OCI-LY7 (cell line): ENCODE results near the gene CD6. TPM values are rescaled to one million over a fixed set of nuclear protein-coding genes. Genes with fewer than 3 reads are reported as not detected.

Source experiments
- BruUV-seq: library from RNA; stranded (reverse); fragments of 400-500 nt; replicated peaks from 2 replicates; lab custom pipeline; 2021; lab: Mats Ljungman, UMichigan
- CTCF ChIA-PET: fragments of 300-600 bp; sonication (Branson Sonifier 250); formaldehyde crosslinking; loops from one replicate; lab custom pipeline; 2022; ENCODE audit warnings: antibody characterized with exemption; ENCODE audit not compliant: unreplicated experiment; lab: Charles Lee
- POLR2A ChIA-PET: fragments of 300-600 bp; sonication (Branson Sonifier 250); formaldehyde crosslinking; loops from one replicate; lab custom pipeline; 2022; ENCODE audit warnings: antibody characterized with exemption; lab: Charles Lee
- DNase-seq: peaks from one replicate; pipeline ENCODE4 v3.0.0-alpha.2; 2015; ENCODE audit warnings: low spot score
- H2AFZ ChIP-seq: fragments of 200-600 bp; sonication (generic), shearing (Covaris generic); 2 replicates; pipeline ENCODE4 v1.6.1; 2014; ENCODE audit warnings: mild to moderate bottlenecking, antibody characterized with exemption, low read length, moderate library complexity
- H3K27ac ChIP-seq: fragments of 200-600 bp; sonication (generic); 2 replicates; pipeline ENCODE4 v1.5.1; 2014; ENCODE audit warnings: mixed run types, low read depth, mild to moderate bottlenecking, moderate library complexity, low read length, inconsistent platforms; ENCODE audit not compliant: poor library complexity, severe bottlenecking
- H3K36me3 ChIP-seq: fragments of 200-600 bp; sonication (generic); 2 replicates; pipeline ENCODE4 v1.6.1; 2014; ENCODE audit warnings: mild to moderate bottlenecking, antibody characterized with exemption, low read length, moderate library complexity, mixed read lengths; ENCODE audit not compliant: insufficient read depth
- H3K4me1 ChIP-seq: fragments of 200-600 bp; sonication (generic); 2 replicates; pipeline ENCODE4 v1.5.1; 2014; ENCODE audit warnings: mild to moderate bottlenecking, low read length; ENCODE audit not compliant: insufficient read depth, poor library complexity, severe bottlenecking
- H3K4me2 ChIP-seq: fragments of 200-600 bp; sonication (generic); 2 replicates; pipeline ENCODE4 v1.6.1; 2014; ENCODE audit warnings: mild to moderate bottlenecking, low read length
- H3K4me3 ChIP-seq: fragments of 200-600 bp; sonication (generic); 2 replicates; pipeline ENCODE4 v1.5.1; 2014; ENCODE audit warnings: mild to moderate bottlenecking, low read depth, low read length; ENCODE audit not compliant: poor library complexity, severe bottlenecking
- H3K79me2 ChIP-seq: fragments of 200-600 bp; sonication (generic); 2 replicates; pipeline ENCODE4 v1.6.1; 2016; ENCODE audit warnings: low read depth, mild to moderate bottlenecking, low read length, moderate library complexity, mixed read lengths; ENCODE audit not compliant: insufficient read depth
- H3K9me2 ChIP-seq: fragments of 200-600 bp; sonication (generic); 2 replicates; pipeline ENCODE4 v1.6.1; 2016; ENCODE audit warnings: mild to moderate bottlenecking, low read length, mixed read lengths; ENCODE audit not compliant: insufficient read depth
- H3K9me3 ChIP-seq: fragments of 200-600 bp; sonication (generic); 2 replicates; pipeline ENCODE4 v1.6.1; 2014; ENCODE audit warnings: mild to moderate bottlenecking, mixed run types, low read length, mixed read lengths
- H4K20me1 ChIP-seq: fragments of 200-600 bp; sonication (generic); 2 replicates; pipeline ENCODE4 v1.6.1; 2014; ENCODE audit warnings: mild to moderate bottlenecking, antibody characterized with exemption, low read length, moderate library complexity, mixed read lengths; ENCODE audit not compliant: insufficient read depth
- EZH2phosphoT487 ChIP-seq: fragments of 200-600 bp; sonication (generic); IDR thresholded peaks from 2 replicates; pipeline ENCODE4 v1.6.1; 2018; ENCODE audit warnings: low read depth, borderline replicate concordance, mild to moderate bottlenecking, mixed run types, antibody characterized with exemption, low read length, moderate library complexity, mixed read lengths
- intact Hi-C: fragments of 100-400 bp; cut with micrococcal nuclease; formaldehyde crosslinking; loops from one replicate; pipeline ENCODE4 v1.10.0; 2022; ENCODE audit not compliant: unreplicated experiment
- total RNA-seq, 2 experiments: library from RNA; depleted of rRNA in 1 of 2; stranded (reverse); fragments of >200 nt in 1 of 2; shearing (Covaris generic) in 1 of 2; gene quantifications; 2 replicates each; pipeline ENCODE4 v1.2.3, GENCODE V29; 2014 to 2022
- TF ChIP-seq, protein P1 (sequence below): fragments of 200-600 bp; sonication (generic); conservative IDR thresholded peaks from 2 replicates; pipeline ENCODE4 v1.5.1; 2014; ENCODE audit warnings: mild to moderate bottlenecking, antibody characterized with exemption, low read length, moderate library complexity, mixed read lengths

The CD6 gene
- total RNA-seq, 2 experiments from 2014 or later, result not detected

DNA sequence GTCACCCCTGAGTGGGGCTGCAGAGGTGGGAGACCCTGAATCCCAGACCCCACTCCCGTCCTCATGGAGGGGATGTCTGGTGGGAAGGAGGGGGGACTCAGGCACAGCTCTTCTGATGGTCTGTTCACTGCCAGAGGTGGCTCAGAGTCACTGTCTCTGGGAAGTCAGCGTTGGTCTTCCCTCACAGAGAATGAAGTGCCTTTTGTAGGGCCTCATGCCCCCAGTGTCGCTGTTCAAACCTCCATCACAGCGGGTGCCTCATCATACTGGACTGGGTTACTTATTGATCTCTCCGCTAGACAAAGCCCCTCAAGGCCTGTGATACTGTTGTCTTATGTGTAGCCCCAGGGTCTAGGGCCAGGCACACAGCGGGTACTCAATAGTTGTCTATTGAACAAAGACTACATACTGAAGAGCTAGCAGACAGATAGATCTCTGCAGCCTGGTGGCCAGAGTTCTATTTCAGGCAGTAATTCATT, 41.3 kb downstream of the CD6 start:
- TF ChIP-seq, protein P1, sequence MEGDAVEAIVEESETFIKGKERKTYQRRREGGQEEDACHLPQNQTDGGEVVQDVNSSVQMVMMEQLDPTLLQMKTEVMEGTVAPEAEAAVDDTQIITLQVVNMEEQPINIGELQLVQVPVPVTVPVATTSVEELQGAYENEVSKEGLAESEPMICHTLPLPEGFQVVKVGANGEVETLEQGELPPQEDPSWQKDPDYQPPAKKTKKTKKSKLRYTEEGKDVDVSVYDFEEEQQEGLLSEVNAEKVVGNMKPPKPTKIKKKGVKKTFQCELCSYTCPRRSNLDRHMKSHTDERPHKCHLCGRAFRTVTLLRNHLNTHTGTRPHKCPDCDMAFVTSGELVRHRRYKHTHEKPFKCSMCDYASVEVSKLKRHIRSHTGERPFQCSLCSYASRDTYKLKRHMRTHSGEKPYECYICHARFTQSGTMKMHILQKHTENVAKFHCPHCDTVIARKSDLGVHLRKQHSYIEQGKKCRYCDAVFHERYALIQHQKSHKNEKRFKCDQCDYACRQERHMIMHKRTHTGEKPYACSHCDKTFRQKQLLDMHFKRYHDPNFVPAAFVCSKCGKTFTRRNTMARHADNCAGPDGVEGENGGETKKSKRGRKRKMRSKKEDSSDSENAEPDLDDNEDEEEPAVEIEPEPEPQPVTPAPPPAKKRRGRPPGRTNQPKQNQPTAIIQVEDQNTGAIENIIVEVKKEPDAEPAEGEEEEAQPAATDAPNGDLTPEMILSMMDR, result no peak
- TF ChIP-seq EZH2phosphoT487, result no peak
- Histone ChIP-seq H3K9me2 (no peaks in the 10 kb centered on the region), H3K27ac (no peak overlapping the region), H2AFZ (no peak overlapping the region), H3K4me3 (no peak overlapping the region), H3K79me2 (no peaks in the 10 kb centered on the region), H3K4me1 (no peaks in the 10 kb centered on the region), H3K9me3 (no peaks in the 10 kb centered on the region), H3K36me3 (no peaks in the 10 kb centered on the region), H4K20me1 (no peaks in the 10 kb centered on the region), H3K4me2 (no peak overlapping the region)
- no TSS peak for BruUV-seq
- CTCF ChIA-PET, result no interaction called here
- POLR2A ChIA-PET, result no interaction called here
- intact Hi-C loops, result no loop called here
- DNase-seq, result no peak

DNA sequence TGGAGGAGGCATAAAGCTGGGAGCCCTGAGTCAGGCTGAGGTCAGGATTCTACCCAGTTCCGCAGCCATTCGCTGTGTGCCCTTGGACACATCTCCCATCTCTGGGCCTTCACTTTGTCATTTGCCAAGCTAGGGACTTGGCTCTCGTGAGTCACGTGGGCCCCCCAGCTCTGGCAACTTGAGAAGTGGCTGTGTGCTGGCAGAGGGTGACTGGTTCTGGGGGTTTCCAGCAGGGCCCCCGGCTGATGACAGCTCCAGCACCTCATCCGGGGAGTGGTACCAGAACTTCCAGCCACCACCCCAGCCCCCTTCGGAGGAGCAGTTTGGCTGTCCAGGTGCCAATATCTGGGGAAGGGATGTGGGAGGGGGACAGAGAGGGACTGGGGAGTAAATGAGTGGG, 46.6 kb downstream of the CD6 start:
- no peaks in the 10 kb centered on the region for H3K9me2 ChIP-seq
- no peaks in the 10 kb centered on the region for H3K79me2 ChIP-seq
- ChIA-PET CTCF (no interaction called here), POLR2A (interaction anchor here (1.3 kb wide), 1 partner anchor 14 kb away, joined by 4 read pairs; no protein-coding TSS in a partner anchor)
- intact Hi-C loops, result no loop called here
- DNase-seq, result no peak
- H2AFZ ChIP-seq, result no peak overlapping the region
- TF ChIP-seq, protein P1, result no peak
- TF ChIP-seq EZH2phosphoT487, result no peak
- peaks cover 20% of the 10 kb centered on the region for H3K4me1 ChIP-seq
- BruUV-seq, result no TSS peak
- H3K4me2 ChIP-seq, result no peak overlapping the region
- no peaks in the 10 kb centered on the region for H3K36me3 ChIP-seq
- no peak overlapping the region for H3K4me3 ChIP-seq
- no peaks in the 10 kb centered on the region for H3K9me3 ChIP-seq
- H3K27ac ChIP-seq, result no peak overlapping the region
- H4K20me1 ChIP-seq, result no peaks in the 10 kb centered on the region

DNA sequence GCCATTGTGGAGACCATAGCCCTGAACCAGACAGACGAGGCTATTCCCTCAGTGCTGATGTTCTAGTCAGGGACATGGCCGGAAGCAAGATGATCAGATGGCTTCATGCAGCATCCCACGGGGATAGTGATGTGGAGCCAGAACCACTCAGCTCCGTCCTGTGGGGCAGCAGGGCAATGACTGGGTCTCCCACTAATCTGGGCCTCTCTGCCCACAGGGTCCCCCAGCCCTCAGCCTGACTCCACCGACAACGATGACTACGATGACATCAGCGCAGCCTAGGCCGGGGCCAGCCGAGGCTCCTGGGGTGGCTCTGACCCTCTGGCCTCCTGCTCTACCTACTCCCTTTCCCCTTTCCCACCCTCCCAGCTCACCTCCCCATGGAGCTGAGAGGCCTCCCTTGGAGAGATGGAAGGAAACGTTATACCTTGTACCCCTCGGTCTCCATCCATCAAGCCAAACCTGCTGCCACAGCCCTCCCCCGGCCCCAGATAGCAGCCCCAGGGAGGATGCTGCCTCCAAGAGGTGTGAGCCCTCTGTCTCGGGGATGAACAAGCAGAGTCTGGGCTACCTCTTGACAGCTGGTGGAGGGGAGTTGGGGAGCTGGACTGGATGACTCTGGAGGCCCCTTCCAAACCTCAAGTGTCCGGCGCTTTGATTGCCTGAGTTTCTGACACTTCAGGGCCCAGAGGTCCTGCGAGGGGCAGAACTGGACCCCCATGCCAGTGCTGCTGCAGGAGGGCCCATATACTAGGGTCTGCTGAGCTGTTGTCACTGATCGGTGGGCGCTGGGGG, 47.8 kb downstream of the CD6 start:
- H3K4me1 ChIP-seq, result peaks cover 20% of the 10 kb centered on the region
- ChIA-PET POLR2A (interaction anchor here (1.3 kb wide), 1 partner anchor 13 kb away, joined by 4 read pairs; no protein-coding TSS in a partner anchor), CTCF (no interaction called here)
- no peaks in the 10 kb centered on the region for H3K36me3 ChIP-seq
- no peak overlapping the region for H3K27ac ChIP-seq
- H3K79me2 ChIP-seq, result no peaks in the 10 kb centered on the region
- H3K4me2 ChIP-seq, result no peak overlapping the region
- no peak for DNase-seq
- H3K9me2 ChIP-seq, result no peaks in the 10 kb centered on the region
- H4K20me1 ChIP-seq, result no peaks in the 10 kb centered on the region
- no peak for TF ChIP-seq EZH2phosphoT487
- TF ChIP-seq, protein P1, result no peak
- no TSS peak for BruUV-seq
- H3K4me3 ChIP-seq, result no peak overlapping the region
- no peak overlapping the region for H2AFZ ChIP-seq
- intact Hi-C loops, result no loop called here
- H3K9me3 ChIP-seq, result no peaks in the 10 kb centered on the region
